HG03354 (cell line): ENCODE measurements around the gene KCNN3.

Source experiments
- ATAC-seq: cut with Tn5 transposase; IDR thresholded peaks from one replicate; pipeline ENCODE4 v1.9.1; 2021; ENCODE audit warnings: mild to moderate bottlenecking; ENCODE audit not compliant: unreplicated experiment, poor library complexity, severe bottlenecking

The KCNN3 gene

DNA sequence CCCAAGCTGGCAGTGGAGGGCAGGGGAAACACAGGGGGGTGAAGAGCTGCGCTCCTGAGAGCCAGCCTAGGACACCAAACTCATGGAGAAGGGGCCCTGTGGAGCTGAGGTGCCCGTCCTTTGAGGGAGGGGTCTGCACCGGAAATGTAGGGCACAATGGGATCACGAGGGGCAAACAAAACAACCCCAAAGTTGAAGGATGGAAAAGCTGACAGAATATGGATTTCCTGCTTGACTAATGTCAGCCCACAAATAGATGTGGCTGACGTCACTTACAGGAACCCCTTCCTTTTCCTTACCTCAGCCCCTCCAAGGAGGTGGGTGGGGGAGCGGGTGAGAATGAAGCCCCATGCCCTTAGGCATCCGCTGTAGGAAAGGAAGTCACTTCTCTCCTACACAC is 110.9 kb downstream of the KCNN3 start:
- no peak for ATAC-seq

DNA sequence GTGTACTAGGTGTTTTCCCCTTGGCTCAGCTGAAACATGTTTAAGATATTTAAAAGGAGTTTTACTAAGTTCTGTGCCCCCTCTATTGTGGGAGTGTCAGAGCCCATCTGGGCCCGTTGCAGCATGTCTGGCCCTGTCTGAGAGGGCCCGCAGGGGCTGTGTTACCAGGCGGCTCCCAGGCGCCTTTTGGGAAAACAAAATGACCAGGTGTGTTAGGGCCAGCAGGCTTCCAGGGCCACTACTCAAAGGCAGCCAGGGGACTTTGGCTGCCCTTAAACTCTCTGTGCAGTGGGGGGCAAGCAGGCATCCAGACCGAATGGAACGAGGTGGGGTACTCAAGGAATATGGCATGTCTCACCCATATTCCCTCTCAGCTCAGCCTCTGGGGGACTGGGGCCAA is 111.7 kb downstream of the KCNN3 start:
- no peak for ATAC-seq

DNA sequence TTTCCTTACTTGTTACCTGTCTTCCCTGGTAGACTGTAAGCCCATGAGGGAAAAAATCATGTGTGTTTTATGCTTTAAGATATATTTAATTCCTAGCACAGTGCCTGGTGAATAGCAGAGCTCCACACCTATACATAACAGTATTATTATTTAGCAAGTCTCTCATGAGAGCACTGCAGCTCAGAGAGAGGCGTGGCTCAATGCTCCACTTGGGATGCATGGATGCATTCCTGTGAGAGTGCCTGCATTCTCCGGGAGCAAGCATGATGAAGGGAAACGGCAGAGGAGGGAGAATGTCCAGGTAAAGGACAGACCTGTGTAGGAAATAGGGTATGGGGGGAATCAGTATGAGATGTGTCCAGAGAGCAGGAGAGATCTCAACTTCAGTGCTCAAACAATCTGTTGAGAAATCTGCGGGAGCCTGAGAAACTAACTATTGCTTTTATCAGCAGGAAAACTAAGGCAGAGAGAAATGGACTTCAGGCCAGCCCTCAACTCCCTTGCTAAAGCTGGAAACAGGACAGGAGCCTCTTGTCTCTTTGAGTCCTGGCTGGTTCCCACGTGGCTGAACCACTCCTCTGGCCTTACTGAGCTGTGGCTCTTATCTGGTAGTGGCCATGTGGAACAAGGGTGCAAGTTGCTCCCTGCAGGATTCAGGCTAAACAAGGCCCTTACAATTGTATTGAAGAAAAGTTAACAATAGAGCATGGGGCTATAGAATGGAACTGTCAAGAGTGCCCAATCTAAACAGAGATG is 113.1 kb downstream of the KCNN3 start:
- no peak for ATAC-seq

DNA sequence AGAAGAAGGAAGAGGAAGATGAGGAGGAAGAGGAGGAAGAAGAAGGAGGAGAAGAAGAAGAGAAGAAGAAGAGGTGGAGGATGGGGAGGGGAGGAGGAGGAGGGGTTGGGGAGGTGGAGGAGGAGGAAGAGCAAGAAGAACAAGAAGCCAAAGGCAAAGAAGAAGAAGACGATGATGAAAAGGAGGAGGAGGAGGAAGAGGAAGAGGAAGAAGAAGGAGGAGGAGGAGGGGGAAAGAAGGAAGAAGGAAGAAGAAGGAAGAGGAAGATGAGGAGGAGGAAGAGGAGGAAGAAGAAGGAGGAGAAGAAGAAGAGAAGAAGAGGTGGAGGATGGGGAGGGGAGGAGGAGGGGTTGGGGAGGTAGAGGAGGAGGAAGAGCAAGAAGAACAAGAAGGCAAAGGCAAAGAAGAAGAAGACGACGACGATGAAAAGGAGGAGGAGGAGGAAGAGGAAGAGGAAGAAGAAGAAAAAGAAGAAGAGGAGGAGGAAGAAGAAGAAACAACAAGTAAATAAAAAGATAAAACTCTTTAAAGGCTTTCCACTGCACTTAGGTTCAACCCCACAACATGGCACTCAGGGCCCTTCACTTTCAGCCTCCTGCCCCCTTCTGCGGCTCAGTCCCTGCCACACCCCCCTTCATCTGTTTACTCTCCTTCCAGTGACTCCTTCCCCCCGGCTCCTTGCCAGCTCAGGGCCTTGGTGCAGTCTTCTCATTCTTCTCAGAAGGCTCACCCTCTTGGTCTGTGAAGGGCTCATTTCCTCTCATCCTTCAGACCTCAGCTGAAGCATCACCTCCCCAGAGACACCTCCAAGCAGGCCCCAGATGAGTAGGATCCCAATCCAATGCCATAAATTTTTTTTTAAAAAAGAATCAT is 114.0 kb downstream of the KCNN3 start:
- no peak for ATAC-seq

DNA sequence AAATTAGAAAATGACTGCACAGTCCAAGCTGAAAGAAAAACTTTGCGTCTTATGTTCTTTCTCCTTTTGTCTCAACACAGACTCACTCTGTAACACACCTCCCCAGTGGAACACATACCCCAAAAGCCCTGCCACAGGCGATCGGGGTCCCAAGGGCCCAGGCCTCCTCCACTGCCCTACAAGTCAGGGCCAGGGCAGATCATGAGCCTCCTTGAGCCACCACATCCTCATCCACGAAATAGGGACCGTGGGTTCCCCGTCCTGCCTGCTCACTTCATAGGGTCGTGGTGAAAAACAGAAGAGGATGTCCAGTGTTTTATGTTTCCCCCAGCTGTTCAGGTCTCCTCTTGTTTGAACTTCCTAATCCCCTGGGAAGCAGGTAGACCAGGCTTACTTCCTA is 116.7 kb downstream of the KCNN3 start:
- no peak for ATAC-seq

DNA sequence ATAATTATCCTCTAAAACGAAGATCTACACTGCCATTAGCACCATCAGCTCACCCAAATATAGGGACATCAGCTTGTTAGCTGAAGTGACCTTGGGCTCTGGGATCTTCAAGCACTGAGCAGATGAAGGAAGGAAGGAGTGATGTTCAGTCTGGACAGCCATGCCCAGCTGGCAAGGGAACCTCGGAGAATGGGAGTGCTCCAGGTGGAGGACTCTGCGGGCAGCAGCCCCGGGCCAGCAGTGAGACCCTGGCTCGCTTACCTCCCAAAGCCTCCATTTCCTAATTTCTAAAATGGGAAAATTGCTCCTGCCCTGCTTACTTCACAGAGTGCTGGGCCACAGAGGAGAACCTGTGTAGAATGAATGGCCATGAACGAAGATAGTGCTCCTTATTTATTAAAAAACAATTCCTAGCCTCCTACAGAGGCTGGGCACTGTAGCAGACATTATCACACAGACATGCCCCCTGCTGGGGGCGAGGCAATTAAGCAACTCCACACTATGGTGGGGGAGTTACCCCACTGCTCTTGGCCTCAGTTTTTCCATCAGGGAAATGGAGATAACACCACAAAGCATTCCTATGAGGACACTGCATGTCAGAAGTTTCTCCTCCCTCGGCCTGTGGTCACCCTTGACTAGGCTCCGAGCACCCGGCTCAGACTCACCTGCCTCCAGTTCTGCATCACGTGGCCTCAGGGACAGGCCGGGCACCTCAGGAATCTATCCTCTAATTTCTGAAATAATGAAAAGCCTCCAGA is 117.6 kb downstream of the KCNN3 start:
- no peak for ATAC-seq

DNA sequence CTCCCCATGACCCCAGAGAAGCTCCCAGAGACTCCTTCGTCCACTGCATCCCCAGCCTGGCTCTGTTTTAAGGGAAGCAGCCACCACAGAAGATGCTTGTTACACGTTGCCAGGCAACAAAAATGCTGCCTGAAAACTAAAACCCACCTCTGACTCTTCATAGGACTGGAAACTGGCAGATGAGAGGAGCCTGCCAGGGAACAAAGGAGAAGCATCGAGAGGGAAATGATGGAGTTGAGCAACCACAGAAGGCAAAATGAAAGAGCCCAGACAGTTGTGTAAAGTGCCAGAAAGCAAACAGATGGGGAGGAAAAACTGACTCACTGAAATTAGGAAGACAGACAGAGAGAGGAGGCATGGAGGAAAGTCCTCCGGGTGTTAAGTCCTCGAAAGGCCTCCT is 118.4 kb downstream of the KCNN3 start:
- ATAC-seq, result no peak

DNA sequence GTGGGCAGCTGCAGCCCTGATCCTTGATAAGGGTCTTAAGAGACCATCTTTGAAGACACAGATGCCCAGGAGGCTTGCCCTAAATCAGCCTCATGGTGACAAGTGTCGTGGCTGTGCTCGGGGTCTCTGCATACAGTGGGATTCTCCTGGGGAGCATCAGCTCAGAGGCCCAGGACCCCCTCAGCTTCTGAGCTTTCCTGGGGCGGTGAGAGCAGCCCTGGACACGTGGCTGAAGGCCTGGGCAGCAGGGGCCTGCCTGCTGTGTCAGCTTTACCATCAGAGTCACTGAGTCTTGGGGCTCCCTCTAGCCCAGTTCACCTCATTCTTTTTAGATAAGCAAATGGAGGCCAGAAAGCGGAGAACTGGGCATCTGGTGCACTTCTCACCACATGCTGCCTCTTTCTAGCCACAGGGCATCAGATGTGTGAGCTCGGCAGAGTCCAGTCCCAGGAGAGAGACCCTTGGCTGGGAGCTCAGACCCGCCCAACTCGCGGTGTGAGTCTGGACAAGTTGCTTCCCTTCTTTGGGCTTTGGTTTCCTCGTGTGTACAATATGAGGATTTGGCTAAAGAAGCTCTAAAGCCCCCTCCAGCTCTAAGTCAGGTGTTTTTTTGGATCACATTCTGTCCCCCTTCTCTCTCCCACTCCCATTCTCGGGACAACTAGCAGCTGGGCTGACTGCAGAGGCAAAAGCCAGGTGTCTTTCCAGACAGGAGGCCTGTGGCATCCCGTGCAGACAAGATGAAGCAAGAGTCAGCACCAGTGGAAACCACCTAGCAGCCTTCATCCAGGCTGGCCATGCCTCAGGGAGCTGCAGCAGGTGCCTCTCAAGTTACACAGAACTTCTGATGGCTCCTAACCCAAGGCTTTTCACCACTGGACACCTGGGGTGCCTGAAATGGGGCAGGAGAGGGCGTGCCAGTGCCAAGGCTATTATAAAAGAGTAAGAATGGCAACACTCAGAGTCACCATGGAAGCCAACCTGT is 119.1 kb downstream of the KCNN3 start:
- ATAC-seq, result no peak

DNA sequence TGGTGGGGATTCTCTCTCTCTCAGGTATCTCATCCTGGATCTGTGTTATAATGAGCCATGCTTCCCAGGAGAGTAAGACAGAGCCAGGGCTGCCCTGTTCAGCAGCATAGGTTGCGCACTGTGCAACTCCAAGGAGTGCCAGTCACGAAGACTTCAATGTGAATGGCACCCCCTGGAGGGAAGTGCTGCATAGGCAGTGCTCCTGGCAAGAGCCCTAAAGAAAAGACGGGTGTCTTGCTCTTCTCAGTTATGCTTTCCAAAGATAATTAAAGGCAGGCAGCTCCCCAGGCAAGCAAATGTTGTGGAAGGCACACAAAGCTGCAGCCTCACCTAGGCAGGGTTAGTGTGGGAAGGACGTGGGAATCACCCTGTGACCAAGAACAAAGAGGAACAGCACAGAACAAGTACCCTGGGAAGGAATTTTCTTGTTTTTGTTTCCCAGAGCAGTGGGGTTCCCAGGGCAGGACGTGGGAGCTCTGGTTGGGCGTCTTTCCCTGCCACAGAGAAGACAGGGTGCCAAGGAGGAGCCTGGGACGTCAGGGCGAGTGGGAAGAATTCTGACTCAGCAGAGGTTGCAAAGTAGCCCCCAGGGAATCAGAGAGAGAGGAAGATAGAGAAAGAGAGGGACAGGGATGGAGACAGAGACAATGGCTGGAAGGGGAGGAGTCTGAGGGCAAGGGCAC is 120.9 kb downstream of the KCNN3 start:
- ATAC-seq, result no peak

DNA sequence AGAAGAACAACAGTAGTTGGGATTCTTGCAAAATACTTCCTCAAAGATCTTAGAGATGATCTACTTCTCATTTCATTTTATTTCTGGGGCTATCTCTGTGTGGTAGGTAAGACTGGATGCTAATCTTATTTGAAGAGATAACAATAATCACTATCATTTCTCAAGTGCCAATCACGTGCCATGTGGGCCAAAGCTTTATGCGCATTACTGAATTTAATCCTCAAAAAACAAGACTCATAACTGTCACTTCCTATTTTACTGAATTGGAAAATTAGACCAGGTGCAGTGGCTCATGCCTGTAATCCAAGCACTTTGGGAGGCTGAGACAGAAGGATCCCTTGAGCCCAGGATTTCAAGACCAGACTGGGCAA is 121.7 kb downstream of the KCNN3 start:
- no peak for ATAC-seq

DNA sequence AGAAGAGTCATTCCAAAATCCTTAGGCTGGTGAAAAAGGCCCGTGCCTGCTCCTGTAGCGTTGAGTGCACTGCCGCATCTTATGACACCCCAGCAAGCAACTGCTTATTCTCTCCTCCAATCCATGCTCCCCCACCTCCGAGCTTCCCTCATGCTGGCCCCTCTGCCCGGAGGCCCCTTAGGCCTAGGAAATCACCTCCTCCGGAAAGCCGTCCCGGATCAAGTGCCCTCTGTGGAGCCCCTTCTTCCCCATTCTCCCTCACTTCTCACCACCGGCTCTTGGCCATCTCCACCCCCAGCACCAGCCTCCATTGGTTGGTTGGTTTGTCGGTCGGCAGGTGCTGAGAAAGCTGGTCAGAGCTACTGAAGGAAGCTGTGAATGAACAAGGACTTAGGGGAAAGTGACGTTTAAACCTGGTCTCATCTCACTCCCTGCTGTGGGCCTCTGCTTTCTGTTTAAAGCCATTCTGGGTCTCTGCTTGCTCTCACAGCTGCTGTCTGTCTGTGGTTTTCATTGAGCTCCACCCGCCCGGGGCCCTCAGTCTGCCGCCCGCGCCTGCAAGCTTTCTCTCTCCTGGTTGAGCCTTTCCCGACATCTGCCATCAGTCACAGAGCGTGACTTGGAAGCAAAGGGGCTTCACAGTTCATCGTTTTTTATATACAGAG is 122.2 kb downstream of the KCNN3 start:
- peak; percentile 89 for ATAC-seq

DNA sequence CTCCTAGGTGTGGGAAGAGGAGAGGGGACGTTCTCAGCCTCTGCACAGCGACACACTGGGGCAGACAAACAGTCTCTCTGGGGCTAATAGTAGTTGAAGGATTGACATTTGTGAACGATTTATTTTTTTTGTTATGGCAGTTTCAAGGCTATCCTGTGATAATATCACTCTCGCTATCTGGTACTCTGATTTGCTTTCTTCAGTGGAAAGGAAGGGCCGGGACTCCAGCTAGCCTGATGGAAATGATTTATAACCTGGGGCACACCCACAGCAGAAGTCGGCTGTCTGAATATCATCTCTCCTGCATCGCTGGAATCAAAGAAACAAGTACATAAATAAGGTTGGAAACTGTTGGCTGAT is 122.7 kb downstream of the KCNN3 start:
- ATAC-seq, result no peak

DNA sequence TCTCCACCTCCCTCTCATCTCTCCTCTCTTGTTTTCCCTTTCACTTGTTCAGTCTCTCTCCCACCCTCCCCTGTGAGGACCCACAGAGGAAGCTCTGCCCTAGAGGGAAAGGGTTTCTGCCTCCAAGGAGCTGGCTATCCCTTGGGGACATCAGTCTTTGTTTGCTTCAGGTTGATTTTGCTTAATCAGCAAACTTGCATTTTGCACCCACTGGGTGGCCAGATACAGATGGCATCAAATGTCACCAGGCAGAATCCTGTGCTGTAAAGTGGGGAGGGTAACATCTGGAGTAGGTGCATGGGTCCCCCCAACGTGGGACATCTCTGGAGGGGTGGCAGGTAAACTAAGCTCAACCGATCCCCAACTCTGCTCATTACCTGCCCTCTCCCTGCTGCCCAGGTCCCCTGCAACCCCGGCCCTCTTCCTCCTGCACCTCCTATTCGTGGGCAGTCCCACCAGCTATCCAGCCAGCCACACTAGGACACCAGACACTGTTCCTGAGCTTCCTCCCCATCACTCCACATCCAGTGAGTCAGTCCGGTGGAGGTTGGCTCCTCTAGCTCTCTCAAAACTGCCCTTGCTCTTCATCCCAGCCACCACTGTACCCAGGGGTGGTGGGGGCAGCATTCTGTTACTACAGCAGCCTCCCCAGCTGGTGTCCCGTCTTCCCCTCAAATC is 123.3 kb downstream of the KCNN3 start:
- no peak for ATAC-seq

DNA sequence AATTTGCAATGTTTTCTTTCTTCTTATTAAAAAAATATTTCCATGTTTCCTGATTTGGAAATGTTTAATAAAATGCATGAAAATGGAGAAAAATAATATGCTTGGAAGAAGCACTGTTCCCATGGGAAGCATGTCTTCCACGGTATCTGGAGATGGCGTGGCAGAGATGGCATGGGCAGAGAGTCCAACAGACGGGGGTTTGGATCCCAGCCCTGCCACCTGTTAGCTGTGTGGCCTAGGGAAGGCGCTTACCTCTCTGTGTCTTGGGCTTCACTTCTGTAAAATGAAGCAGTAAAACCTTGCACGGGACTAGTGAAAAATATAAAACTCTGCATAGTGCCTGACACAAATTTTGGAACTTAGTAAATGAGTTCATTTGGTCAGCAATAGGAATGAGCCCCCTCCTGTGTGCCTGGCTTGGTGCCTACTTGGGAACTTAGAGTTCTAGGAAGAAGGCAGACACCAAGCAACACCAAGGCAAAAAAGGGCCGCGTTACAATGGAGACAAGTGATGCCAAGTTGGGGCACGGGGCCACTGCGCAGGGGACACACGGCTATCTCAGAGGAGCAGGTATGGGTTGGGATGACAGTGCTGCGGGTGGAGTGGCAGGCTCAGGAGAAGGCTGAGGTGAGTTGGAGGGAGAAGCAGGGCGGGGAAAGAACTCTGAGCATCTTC is 124.2 kb downstream of the KCNN3 start:
- no peak for ATAC-seq

DNA sequence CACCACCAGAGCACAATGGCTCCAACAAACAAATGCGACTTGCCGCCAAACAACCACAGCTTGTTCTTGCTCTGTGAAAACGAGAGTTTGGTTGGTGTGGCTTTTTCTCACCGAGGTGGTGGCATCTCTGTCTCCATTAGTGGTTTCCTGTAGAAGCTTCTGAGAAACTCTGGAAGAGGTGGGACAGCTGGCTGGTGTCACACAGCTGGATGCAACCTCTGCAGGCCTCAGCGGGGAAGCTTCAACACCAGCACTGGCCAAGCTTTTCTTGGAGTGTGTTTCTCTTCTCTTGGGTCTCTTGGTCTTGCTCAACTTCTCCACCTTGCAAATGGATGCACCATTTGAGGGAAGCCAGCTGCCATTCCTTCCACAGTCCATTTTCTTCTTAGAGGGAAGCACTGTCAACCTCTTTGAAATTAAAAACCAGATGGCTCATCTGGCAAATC is 124.8 kb downstream of the KCNN3 start:
- ATAC-seq, result no peak

DNA sequence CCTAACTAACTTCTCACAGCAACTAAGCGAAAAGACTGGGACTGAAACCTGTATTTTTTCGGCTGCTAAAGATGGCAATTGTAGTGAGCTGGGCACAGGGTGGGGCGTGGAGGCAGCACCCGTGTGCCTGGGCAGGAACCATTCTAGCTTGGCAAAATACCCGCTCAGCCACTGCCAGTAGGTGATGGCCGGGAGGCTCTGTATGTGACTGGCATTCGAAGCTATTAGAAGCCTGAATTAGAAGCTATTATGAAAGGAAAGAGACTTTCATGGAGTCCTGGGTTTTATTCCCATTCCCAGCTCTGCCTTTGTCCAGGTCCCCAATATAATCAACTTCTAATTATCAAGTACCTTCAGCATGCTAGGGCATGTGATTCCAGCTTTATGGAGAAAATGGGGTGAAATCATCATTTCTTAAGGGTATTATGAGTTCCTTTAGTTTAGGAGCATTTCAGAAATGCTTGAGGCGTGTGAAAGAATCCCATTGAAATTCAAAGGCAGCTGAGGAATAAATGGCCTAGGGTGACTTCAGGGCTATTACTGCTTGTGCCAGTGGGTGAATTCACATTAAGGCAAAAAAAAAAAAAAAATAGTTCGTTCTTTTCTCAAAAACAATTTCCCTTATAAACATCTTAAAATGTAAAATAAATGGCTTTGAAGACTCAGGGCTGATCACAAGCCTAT is 125.6 kb downstream of the KCNN3 start:
- no peak for ATAC-seq

DNA sequence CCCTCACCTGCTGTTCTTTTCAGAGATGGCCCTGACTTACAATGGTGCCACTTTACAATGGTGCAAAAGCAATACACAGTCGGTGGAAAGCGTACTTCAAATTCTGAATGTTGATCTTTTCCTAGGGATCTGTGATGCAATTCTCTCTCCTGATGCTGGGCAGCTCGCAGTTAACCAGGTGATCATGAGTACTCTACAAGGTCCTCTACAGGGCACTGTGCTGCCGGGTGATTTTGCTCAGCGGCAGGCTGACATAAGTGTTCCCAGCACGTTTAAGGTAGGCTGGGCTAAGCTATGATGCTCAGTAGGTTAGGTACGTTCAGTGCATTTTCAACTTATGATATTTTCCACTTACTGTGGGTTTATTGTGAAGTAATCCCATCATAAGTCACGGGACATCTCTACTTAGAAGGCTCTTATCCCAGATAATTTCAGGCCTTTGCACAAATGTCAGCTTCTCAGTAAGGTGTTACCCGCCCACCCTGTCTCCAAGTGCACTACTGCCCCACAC is 126.5 kb downstream of the KCNN3 start:
- no peak for ATAC-seq
